Esophagus muscularis mucosa (tissue), 4 donors: ENCODE measurements around the gene FAM184B.

ENCODE experiments used
- EP300 ChIP-seq: sonication (generic); formaldehyde crosslinking; IDR thresholded peaks from one replicate; pipeline ENCODE4 v1.6.1; 2017; ENCODE audit warnings: antibody characterized with exemption
- POLR2A ChIP-seq: fragments of 450-650 bp; IDR thresholded peaks from one replicate; pipeline ENCODE4 v1.6.1; 2017; ENCODE audit warnings: antibody characterized with exemption, moderate library complexity, mild to moderate bottlenecking, low read depth
- TF ChIP-seq, protein P1 (sequence below), 3 experiments: fragments of 200-600 bp in 2 of 3; fragments of 450-650 bp in 1 of 3; sonication (generic) in 2 of 3; IDR thresholded peaks; one replicate each; pipeline ENCODE4 v1.5.1; 2017 to 2019; ENCODE audit warnings: antibody characterized with exemption in 3 of 3, mild to moderate bottlenecking in 2 of 3, moderate library complexity in 1 of 3

- TF ChIP-seq, protein P1, sequence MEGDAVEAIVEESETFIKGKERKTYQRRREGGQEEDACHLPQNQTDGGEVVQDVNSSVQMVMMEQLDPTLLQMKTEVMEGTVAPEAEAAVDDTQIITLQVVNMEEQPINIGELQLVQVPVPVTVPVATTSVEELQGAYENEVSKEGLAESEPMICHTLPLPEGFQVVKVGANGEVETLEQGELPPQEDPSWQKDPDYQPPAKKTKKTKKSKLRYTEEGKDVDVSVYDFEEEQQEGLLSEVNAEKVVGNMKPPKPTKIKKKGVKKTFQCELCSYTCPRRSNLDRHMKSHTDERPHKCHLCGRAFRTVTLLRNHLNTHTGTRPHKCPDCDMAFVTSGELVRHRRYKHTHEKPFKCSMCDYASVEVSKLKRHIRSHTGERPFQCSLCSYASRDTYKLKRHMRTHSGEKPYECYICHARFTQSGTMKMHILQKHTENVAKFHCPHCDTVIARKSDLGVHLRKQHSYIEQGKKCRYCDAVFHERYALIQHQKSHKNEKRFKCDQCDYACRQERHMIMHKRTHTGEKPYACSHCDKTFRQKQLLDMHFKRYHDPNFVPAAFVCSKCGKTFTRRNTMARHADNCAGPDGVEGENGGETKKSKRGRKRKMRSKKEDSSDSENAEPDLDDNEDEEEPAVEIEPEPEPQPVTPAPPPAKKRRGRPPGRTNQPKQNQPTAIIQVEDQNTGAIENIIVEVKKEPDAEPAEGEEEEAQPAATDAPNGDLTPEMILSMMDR (IDR thresholded peaks at IDR 0.05): no peak
- no peak for TF ChIP-seq EP300
- no peak for TF ChIP-seq POLR2A
Measured at GRCh38 chr4:17657849-17658248, 123.6 kb downstream of the FAM184B start.
